HCT116 (cell line): ENCODE results near the gene OR2T6. TPM values are rescaled to one million over a fixed set of nuclear protein-coding genes. Genes with fewer than 3 reads are reported as not detected.
"Not testable (repeated sequence)": the region's sequence is repeated elsewhere in the genome, so short reads cannot be mapped to it uniquely, and the experiment has no call there.

ENCODE experiments used
- ATAC-seq: fragments of 200-7000 bp; cut with Tn5 transposase; 2 replicates; pipeline ENCODE4 v1.9.1; 2020; ENCODE audit warnings: mild to moderate bottlenecking, moderate library complexity
- BruUV-seq: library from RNA; stranded (reverse); fragments of 400-500 nt; replicated peaks from 2 replicates; lab custom pipeline; 2021; lab: Mats Ljungman, UMichigan
- CTCF ChIA-PET: fragments of 300-600 bp; sonication (Branson Sonifier 250); formaldehyde crosslinking; loops from one replicate; lab custom pipeline; 2021; ENCODE audit warnings: antibody characterized with exemption; lab: Charles Lee
- POLR2A ChIA-PET: fragments of 300-600, 350-600 bp; sonication (Branson Sonifier 250); formaldehyde crosslinking; loops from one replicate; lab custom pipeline; 2021; ENCODE audit warnings: antibody characterized with exemption; lab: Charles Lee
- RAD21 ChIA-PET, 2 experiments: fragments of 300-600 bp; sonication (Branson Sonifier 250); formaldehyde crosslinking; loops; one replicate each; lab custom pipeline; 2023; ENCODE audit warnings: low total read pairs in 2 of 2; ENCODE audit not compliant: uncharacterized antibody in 2 of 2, unreplicated experiment in 2 of 2, low non-redundant PET in 1 of 2; lab: Charles Lee
- DNase-seq: peaks from one replicate; pipeline ENCODE4 v3.0.0-alpha.2; 2010; ENCODE audit warnings: low read depth, low spot score
- H2AFZ ChIP-seq: fragments of 200-600 bp; shearing (Covaris generic), sonication (generic); 2 replicates; pipeline ENCODE4 v1.6.1; 2017; ENCODE audit warnings: low read depth, mixed run types, mixed read lengths, antibody characterized with exemption, low read length; ENCODE audit not compliant: poor library complexity, severe bottlenecking
- H3K27ac ChIP-seq: 2 replicates; pipeline ENCODE4 v1.5.1; 2012; ENCODE audit warnings: low read depth, low read length
- H3K27me3 ChIP-seq: fragments of 200-600 bp; sonication (generic); 2 replicates; pipeline ENCODE4 v1.6.1; 2016; ENCODE audit warnings: mixed run types, low read length, mixed read lengths; ENCODE audit not compliant: insufficient read depth
- H3K36me3 ChIP-seq, 2 experiments: fragments of 200-500 bp in 1 of 2; fragments of 200-600 bp in 1 of 2; sonication (Bioruptor generic) in 1 of 2; sonication (generic) in 1 of 2; 2 replicates each; pipeline versions ENCODE4 v1.5.1 to v1.6.1; 2014 to 2016; ENCODE audit warnings: low read length in 2 of 2, inconsistent platforms in 1 of 2, mixed read lengths in 1 of 2, mixed run types in 1 of 2; ENCODE audit not compliant: insufficient read depth in 2 of 2, control insufficient read depth in 1 of 2
- H3K4me1 ChIP-seq, 2 experiments: fragments of 200-600 bp in 1 of 2; sonication (generic) in 1 of 2; 2 replicates each; pipeline versions ENCODE4 v1.5.1 to v1.6.1; 2012 to 2017; ENCODE audit warnings: low read length in 2 of 2, inconsistent platforms in 1 of 2, mild to moderate bottlenecking in 1 of 2, mixed read lengths in 1 of 2, mixed run types in 1 of 2, moderate library complexity in 1 of 2; ENCODE audit not compliant: insufficient read depth in 2 of 2, control insufficient read depth in 1 of 2
- H3K4me2 ChIP-seq: fragments of 200-600 bp; sonication (generic); 2 replicates; pipeline ENCODE4 v1.6.1; 2017; ENCODE audit warnings: mixed run types, low read length, mixed read lengths
- H3K4me3 ChIP-seq, 2 experiments: fragments of 200-600 bp in 1 of 2; sonication (generic) in 1 of 2; replicated peaks in 1 of 2; 2 replicates each; pipeline ENCODE4 v1.5.1; 2011 to 2016; ENCODE audit warnings: low read length in 2 of 2, control low read depth in 1 of 2, low read depth in 1 of 2, mild to moderate bottlenecking in 1 of 2, mixed read lengths in 1 of 2, mixed run types in 1 of 2
- H3K79me2 ChIP-seq: fragments of 200-600 bp; sonication (generic); 2 replicates; pipeline ENCODE4 v1.6.1; 2017; ENCODE audit warnings: mild to moderate bottlenecking, mixed run types, low read length, moderate library complexity, mixed read lengths; ENCODE audit not compliant: insufficient read depth
- H3K9ac ChIP-seq: fragments of 200-600 bp; sonication (generic); 2 replicates; pipeline ENCODE4 v1.6.1; 2016; ENCODE audit warnings: low read length, mixed read lengths
- H3K9me2 ChIP-seq: fragments of 200-600 bp; sonication (generic), shearing (Covaris generic); 2 replicates; pipeline ENCODE4 v1.6.1; 2017; ENCODE audit warnings: mixed run types, mild to moderate bottlenecking, moderate library complexity; ENCODE audit not compliant: insufficient read depth
- H3K9me3 ChIP-seq, 2 experiments: fragments of 200-500 bp in 1 of 2; fragments of 200-600 bp in 1 of 2; sonication (Bioruptor generic) in 1 of 2; sonication (generic) in 1 of 2; 2 replicates each; pipeline ENCODE4 v1.6.1; 2014 to 2017; ENCODE audit warnings: low read length in 2 of 2, mixed read lengths in 2 of 2, inconsistent platforms in 1 of 2, low read depth in 1 of 2, mild to moderate bottlenecking in 1 of 2, mixed run types in 1 of 2, moderate library complexity in 1 of 2; ENCODE audit not compliant: control insufficient read depth in 1 of 2, insufficient read depth in 1 of 2
- H4K20me1 ChIP-seq: fragments of 200-600 bp; sonication (generic), shearing (Covaris generic); 2 replicates; pipeline ENCODE4 v1.6.1; 2017; ENCODE audit warnings: mixed run types, mild to moderate bottlenecking, moderate library complexity; ENCODE audit not compliant: insufficient read depth
- intact Hi-C: fragments of 100-400 bp; cut with micrococcal nuclease; formaldehyde crosslinking; loops from 2 replicates; pipeline ENCODE4 v1.10.0; 2022
- total RNA-seq: library from RNA; stranded (reverse); gene quantifications from one replicate; pipeline ENCODE4 v1.2.1, GENCODE V29; 2021; ENCODE audit not compliant: unreplicated experiment

The OR2T6 gene
- total RNA-seq, 1 experiment from 2014 or later = not detected

- H3K4me3 ChIP-seq, H3K27me3 ChIP-seq, CTCF ChIA-PET, H3K9me2 ChIP-seq, H3K4me2 ChIP-seq, ATAC-seq, H3K79me2 ChIP-seq, H4K20me1 ChIP-seq, H3K9ac ChIP-seq, DNase-seq, H2AFZ ChIP-seq, intact Hi-C loops, H3K4me1 ChIP-seq, RAD21 ChIA-PET, H3K27ac ChIP-seq, POLR2A ChIA-PET, BruUV-seq, H3K36me3 ChIP-seq, H3K9me3 ChIP-seq: not testable (repeated sequence)
Observed at GRCh38 chr1:248434913-248435312, 59.4 kb downstream of the OR2T6 start.

- H3K27ac ChIP-seq, H3K9me3 ChIP-seq, H3K4me2 ChIP-seq, H3K4me3 ChIP-seq, H3K9ac ChIP-seq, H3K36me3 ChIP-seq, H2AFZ ChIP-seq, BruUV-seq, H3K27me3 ChIP-seq, DNase-seq, CTCF ChIA-PET, H3K4me1 ChIP-seq, H3K79me2 ChIP-seq, intact Hi-C loops, RAD21 ChIA-PET, H4K20me1 ChIP-seq, H3K9me2 ChIP-seq, ATAC-seq, POLR2A ChIA-PET: not testable (repeated sequence)
Observed at GRCh38 chr1:248436303-248436702, 60.8 kb downstream of the OR2T6 start.

GRCh38 chr1:248438668-248439067 lies 63.1 kb downstream of the OR2T6 start:
- H4K20me1 ChIP-seq, H3K9me2 ChIP-seq, H3K27me3 ChIP-seq, CTCF ChIA-PET, intact Hi-C loops, H3K9me3 ChIP-seq, H3K36me3 ChIP-seq, H3K4me1 ChIP-seq, H3K27ac ChIP-seq, RAD21 ChIA-PET, ATAC-seq, H2AFZ ChIP-seq, POLR2A ChIA-PET, BruUV-seq, H3K4me2 ChIP-seq, DNase-seq, H3K9ac ChIP-seq, H3K79me2 ChIP-seq, H3K4me3 ChIP-seq: not testable (repeated sequence)

GRCh38 chr1:248439283-248439682 lies 63.7 kb downstream of the OR2T6 start:
- H3K9me2 ChIP-seq, CTCF ChIA-PET, H3K27me3 ChIP-seq, ATAC-seq, POLR2A ChIA-PET, H2AFZ ChIP-seq, H3K79me2 ChIP-seq, intact Hi-C loops, H3K27ac ChIP-seq, H3K4me2 ChIP-seq, H3K9me3 ChIP-seq, H4K20me1 ChIP-seq, DNase-seq, H3K36me3 ChIP-seq, H3K4me3 ChIP-seq, BruUV-seq, H3K9ac ChIP-seq, H3K4me1 ChIP-seq, RAD21 ChIA-PET: not testable (repeated sequence)
